Measurements from ENCODE around the gene PIGM. TPM values are rescaled to one million over a fixed set of nuclear protein-coding genes. Genes with fewer than 3 reads are reported as not detected.

Gene PIGM
- total and polyA plus RNA-seq, 2 of the 13 experiments (the other 11 are each of a cell fraction or from before 2014, with no cell fraction given) = 3.4 to 4.6 TPM

DNA sequence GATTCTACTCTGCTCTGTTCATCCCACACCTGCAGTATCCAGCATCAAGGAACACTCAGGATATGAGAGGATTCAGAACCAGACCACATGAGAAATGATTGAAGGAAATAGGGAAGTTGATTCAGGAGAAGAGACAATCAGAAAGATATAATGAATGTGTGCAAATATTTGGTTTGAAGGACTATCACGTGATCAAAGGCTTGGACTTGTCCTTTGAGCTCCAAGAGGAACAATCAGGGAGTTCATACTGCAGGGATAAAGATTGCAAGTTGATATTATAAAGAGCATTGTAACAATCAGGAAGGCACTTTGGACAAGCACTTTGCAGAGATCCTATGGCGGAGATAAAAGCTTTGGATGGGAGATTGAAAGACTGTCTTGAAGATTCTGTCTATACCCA is 13.9 kb upstream of the PIGM start (continued):
- TF ChIP-seq, protein P1, sequence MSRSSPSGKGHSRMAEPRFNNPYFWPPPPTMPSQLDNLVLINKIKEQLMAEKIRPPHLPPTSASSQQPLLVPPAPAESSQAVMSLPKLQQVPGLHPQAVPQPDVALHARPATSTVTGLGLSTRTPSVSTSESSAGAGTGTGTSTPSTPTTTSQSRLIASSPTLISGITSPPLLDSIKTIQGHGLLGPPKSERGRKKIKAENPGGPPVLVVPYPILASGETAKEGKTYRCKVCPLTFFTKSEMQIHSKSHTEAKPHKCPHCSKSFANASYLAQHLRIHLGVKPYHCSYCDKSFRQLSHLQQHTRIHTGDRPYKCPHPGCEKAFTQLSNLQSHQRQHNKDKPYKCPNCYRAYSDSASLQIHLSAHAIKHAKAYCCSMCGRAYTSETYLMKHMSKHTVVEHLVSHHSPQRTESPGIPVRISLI (CRISPR knock-in tag; IDR thresholded peaks at IDR 0.05; ENCODE audit: borderline replicate concordance) = no peak
- no peak for TF ChIP-seq BORCS8-MEF2B (CRISPR knock-in tag; IDR thresholded peaks at IDR 0.05)
- no peak for TF ChIP-seq IKZF1 (IDR thresholded peaks at IDR 0.05)
- TF ChIP-seq NR3C1 (CRISPR knock-in tag; IDR thresholded peaks at IDR 0.05) = no peak
- TF ChIP-seq, protein P2, sequence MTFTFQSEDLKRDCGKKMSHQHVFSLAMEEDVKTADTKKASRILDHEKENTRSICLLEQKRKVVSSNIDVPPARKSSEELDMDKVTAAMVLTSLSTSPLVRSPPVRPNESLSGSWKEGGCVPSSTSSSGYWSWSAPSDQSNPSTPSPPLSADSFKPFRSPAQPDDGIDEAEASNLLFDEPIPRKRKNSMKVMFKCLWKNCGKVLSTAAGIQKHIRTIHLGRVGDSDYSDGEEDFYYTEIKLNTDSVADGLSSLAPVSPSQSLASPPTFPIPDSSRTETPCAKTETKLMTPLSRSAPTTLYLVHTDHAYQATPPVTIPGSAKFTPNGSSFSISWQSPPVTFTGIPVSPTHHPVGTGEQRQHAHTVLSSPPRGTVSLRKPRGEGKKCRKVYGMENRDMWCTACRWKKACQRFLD (CRISPR knock-in tag; IDR thresholded peaks at IDR 0.05; ENCODE audit: borderline replicate concordance) = no peak
- no peak for TF ChIP-seq SKI (IDR thresholded peaks at IDR 0.05; ENCODE audit: partially characterized antibody)
- peak; percentile 38; the same call in 1 of the 2 replicates for TF ChIP-seq GATAD2A (CRISPR knock-in tag; IDR thresholded peaks at IDR 0.05)
- TF ChIP-seq EP300 (IDR thresholded peaks at IDR 0.05; ENCODE audit: low read depth in 2 of 2, low read length in 2 of 2) = peak in 1 of 2 experiments; percentile 63; a peak in 1 of 4 replicates
- no peak for TF ChIP-seq EP300 (CRISPR knock-in tag; IDR thresholded peaks at IDR 0.05; ENCODE audit: borderline replicate concordance)
- TF ChIP-seq ZNF737 (CRISPR knock-in tag; IDR thresholded peaks at IDR 0.05; ENCODE audit: borderline replicate concordance) = no peak
- no peak for TF ChIP-seq ZNF329 (CRISPR knock-in tag; IDR thresholded peaks at IDR 0.05; ENCODE audit: low read depth)
- no peak for TF ChIP-seq SSRP1 (CRISPR knock-in tag; IDR thresholded peaks at IDR 0.05)
- TF ChIP-seq NCOA1 (CRISPR knock-in tag; IDR thresholded peaks at IDR 0.05) = no peak
- TF ChIP-seq, protein P3, sequence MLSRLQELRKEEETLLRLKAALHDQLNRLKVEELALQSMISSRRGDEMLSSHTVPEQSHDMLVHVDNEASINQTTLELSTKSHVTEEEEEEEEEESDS (CRISPR knock-in tag; IDR thresholded peaks at IDR 0.05; ENCODE audit: borderline replicate concordance) = no peak
- no peak for TF ChIP-seq ELF4 (CRISPR knock-in tag; IDR thresholded peaks at IDR 0.05; ENCODE audit: borderline replicate concordance)
- no peak for TF ChIP-seq MZF1 (CRISPR knock-in tag; IDR thresholded peaks at IDR 0.05; ENCODE audit: borderline replicate concordance)
- TF ChIP-seq, protein P4, sequence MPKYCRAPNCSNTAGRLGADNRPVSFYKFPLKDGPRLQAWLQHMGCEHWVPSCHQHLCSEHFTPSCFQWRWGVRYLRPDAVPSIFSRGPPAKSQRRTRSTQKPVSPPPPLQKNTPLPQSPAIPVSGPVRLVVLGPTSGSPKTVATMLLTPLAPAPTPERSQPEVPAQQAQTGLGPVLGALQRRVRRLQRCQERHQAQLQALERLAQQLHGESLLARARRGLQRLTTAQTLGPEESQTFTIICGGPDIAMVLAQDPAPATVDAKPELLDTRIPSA (CRISPR knock-in tag; IDR thresholded peaks at IDR 0.05; ENCODE audit: borderline replicate concordance) = no peak
- TF ChIP-seq, protein P5, sequence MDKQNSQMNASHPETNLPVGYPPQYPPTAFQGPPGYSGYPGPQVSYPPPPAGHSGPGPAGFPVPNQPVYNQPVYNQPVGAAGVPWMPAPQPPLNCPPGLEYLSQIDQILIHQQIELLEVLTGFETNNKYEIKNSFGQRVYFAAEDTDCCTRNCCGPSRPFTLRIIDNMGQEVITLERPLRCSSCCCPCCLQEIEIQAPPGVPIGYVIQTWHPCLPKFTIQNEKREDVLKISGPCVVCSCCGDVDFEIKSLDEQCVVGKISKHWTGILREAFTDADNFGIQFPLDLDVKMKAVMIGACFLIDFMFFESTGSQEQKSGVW (CRISPR knock-in tag; IDR thresholded peaks at IDR 0.05; ENCODE audit: borderline replicate concordance) = no peak
- TF ChIP-seq KMT2B (CRISPR knock-in tag; IDR thresholded peaks at IDR 0.05) = no peak
